GM21390 (cell line): ENCODE measurements around the gene TLK1.
"Not testable (repeated sequence)": the region's sequence is repeated elsewhere in the genome, so short reads cannot be mapped to it uniquely, and the experiment has no call there.

Experiments
- ATAC-seq: cut with Tn5 transposase; IDR thresholded peaks from one replicate; pipeline ENCODE4 v1.9.1; 2021; ENCODE audit not compliant: unreplicated experiment

Gene TLK1

DNA sequence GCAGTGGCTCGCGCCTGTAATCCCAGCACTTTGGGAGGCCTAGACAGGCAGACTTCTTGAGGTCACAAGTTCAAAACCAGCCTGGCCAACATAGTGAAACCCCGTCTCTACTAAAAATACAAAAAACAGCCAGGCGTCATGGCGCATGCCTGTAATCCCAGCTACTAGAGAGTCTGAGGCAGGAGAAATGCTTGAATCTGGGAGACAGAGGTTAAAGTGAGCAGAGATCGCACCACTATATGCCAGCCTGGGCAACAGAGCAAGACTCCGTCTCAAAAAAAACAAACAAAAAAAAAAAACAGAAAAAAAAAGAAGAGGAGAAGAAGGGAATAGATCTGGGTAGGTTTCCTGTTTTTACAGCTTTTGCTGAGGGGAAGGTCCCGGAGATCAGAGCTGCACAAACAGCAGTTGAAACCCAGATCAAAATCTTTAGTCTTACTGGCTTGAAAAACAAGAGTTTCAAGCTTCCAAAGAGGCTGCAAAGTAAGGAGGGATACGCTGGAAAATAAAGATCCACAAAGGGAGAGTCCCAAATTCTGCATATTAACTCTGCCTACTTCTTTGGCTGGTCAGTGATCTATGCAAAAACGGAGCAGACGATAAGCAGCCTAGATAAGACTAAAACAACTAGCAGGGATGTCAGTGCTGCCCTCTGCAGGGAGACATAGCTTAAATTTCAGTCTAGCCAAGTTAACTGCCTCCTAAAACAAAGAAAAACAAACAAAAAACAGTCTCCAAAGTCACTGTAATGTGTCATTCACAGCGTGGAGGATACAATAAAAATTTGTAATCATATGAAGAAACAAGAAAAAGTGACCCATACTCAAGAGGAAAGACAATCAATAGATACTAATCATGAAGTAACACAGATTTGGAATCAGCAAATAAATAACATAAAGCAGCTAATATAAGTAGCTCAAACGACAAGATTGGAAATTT is 74.1 kb downstream of the TLK1 start:
- ATAC-seq = no peak

DNA sequence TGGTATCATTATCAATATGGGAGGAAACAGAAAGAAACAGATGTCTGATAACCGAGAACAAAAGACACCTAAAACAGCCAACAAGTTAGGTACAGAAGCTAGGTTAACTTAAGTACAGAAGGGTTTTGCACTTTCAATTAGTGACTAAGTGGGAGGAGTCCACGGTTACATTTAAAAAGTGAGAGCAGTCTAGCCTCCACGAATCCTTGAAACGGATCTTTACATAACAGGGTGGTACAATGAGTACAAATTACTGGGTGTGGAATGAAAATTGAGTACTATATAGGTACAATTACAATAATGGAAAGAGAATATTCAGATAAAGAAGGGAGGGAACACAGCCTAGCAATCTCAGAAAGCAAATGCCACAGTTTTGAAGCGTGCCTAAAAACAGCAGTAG is 76.6 kb downstream of the TLK1 start:
- no peak for ATAC-seq

DNA sequence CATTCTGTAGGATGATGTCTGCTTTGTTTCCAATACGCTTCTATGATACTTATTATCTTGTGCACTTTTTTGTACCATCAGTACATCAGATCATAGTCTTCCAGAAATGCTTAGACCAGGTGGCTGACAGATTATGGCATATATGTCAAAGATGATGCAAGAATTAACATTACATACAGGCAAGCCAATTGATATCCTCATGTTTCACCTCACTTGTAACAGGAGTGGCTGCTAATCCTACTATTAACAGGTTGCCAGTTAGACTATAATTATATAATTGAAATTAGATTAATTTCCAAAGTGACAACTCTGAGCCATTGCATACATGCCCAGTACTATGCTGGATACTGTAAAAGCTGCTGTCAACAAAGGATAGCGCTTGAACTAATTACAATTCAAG is 77.2 kb downstream of the TLK1 start:
- no peak for ATAC-seq

DNA sequence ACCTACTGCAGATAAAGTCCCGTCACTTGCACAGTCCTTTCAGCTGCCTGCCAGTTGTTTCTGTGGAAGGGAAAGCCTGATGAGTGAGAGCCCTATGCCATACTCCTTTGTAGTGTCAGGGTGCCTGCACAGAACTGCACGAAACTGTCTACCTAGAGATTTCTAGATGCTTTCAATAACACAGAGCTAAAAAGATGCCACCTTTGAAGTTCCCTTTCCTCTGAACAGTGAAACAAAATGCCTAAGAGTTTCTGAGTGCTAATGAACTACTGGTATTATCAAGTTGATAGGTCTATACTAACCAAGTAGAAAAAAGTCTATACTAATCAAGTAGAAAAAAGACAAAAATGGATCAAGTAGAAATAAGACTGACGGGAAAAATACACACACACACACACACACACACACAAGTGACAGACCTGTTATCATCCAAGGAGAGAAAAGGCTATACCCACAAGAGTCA is 79.0 kb downstream of the TLK1 start:
- no peak for ATAC-seq

DNA sequence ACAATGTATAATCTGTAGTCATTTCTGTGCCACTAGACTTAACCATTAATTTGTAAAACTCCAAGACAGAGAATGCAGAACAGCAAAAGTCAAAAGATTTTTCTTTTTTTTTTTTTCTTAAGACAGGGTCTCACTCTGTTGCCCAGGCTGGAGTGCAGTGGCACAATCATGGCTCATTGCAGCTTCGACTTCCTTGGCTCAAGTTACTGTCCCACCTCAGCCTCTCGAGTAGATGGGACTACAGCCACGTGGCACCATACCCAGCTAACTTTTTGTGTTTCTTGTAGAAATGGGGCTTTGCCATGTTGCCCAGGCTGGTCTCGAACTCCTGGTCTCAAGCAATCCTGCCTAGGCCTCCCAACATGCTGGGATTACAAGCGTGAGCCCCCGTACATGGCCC is 80.1 kb downstream of the TLK1 start:
- no peak for ATAC-seq

DNA sequence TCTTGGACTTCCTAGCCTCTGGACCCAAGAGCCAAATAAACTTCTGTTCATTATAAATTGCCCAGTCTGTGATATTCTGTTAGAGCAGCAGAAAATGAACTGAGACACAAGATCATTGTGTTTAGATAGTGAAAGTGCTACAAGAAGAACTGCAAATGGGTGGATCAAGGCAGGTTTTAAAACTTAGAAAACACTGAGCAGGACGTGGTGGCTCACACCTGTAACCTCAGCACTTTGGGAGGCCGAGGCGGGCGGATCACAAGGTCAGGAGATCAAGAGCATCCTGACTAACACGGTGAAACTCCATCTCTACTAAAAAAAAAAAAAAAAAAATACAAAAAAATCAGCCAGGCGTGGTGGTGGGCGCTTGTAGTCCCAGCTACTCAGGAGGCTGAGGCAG is 84.3 kb downstream of the TLK1 start:
- ATAC-seq = not testable (repeated sequence)

DNA sequence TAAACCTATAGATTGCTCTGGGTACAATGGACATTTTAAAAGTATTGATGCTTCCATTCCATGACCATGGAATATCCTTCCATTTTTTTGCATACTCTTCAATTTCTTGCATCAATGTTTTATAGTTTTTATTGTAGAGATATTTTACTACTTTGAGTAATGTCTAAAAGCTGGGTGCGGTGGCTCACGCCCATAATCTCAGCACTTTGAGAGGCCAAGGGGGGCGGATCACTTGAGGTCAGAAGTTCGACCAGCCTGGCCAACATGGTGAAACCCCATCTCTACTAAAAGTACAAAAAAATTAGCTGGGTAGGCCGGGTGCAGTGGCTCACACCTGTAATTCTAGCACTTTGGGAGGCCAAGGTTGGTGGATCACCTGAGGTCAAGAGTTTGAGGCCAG is 88.5 kb downstream of the TLK1 start:
- no peak for ATAC-seq

DNA sequence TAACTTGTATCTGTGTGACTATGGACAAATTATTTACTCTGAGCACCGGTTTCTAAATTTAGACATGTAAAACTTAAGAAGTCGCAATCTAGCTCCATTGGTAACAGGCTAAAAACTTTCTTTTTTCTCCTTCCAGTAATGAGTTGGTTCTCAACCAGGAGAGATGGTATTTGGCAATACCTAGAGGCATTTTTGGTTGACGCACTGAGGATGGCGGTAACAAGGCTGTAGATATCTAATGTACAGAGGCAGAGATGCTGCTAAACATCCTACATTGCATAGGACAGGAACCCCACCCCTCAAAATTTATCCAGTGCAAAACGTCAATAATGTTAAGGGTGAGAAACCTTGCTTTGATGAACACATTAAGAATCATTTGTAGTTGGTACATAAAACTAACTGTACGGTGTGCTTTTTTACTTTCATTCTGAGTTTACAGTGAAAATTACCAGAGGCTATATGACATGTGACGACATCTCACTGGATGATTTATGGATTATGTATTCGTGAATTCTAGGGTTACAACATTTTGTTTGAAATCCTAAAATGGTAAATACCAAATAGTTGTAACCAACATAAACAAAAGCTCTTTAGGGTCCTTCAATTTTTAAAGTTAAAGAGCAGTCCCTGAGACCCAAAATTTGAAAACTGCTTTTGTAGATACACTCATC is 91.3 kb downstream of the TLK1 start:
- no peak for ATAC-seq

DNA sequence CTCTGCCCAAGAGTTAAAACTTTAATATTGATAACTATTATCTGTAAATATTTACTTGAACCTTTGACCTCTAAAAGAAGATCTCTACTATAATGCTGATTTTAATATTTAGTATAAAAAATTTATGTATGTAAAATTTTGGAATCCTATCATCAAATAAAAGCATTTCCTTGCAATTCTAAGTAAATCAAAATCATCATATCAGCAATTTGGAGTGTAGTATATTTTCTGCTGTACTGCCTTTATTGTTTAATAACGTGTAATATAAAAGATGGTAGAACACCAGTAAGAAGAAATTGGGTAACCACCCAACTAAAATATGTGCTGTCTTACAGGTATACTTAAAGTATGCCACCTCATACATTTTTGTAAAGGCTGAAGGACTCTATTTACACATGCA is 94.6 kb downstream of the TLK1 start:
- ATAC-seq = no peak

DNA sequence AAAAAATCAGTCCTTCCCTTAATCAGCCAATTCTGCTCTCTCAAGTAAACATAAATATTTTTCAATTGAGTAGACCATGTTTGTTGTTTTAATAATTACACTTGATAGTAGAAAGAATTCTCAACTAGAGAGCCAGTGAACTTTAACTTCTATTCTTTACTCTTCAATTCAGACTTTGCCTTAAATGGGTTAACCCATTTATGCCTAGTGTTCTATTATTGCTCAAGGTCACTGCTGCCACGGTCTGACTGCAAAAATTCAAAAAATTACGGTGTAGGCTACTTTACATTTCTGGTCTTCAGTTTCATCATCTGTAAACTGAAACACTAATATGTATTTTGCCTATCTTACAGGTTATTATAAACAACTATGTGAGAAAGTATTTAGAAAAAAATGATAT is 103.1 kb downstream of the TLK1 start:
- ATAC-seq = no peak

DNA sequence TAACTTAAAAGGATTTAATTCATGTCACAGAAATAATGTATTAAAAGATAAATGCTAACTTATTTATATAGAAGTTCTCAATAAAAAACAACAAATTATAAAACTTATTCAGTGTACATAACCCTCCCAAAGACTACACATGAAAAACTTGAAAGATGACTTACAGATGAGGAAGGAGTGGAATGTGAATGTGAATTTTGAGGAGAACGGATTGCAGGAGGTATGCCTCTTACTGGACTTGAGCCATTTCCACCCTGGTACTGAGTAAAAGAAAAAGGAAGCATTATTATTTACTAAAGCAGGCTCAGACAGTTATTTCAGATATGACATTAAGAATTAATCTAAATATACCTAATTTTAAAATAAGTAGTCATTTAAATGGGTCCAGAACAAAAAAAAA is 104.4 kb downstream of the TLK1 start:
- ATAC-seq = no peak

DNA sequence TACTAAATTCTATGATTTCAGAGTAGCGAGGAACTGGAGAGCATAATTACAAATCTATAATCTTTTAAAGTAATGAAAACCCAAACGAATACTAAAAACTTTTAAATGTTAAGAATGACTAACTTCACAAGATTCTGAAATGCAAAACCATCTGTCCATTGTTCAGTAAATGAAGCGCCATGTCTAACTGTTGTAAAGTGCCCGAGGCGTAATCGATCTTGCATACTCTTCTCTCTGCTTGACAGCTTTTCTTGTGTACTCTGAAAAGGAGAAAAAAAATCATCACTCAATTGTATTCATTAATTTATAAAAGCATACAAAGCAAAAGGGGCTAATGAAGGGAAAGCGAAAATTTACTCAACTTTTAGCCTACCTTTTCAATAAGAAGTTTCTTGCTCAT is 111.0 kb downstream of the TLK1 start:
- ATAC-seq = no peak

DNA sequence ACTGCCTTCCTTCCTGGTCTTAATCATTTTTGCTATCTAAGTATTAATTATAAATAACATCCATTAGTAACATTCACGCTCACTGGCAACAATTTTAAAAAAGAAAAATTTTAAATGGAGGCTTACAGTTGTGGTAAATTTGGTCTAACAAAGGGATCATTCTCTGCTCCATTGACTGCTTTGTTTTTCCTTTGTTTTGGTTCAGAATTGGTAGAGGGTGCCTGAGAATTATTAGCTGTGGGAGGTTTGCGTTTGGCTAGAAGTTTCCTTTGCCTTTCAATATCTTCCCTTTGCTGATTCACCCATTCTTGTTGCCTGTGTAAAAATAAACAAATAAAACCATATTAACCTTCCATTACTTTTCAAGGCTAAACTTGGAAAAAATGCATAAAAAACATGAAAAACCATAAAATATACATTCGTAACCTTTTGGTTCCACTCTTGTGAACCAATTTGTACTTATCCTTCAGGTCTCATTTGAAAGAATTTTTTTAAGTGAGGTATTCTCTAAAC is 114.6 kb downstream of the TLK1 start:
- no peak for ATAC-seq

DNA sequence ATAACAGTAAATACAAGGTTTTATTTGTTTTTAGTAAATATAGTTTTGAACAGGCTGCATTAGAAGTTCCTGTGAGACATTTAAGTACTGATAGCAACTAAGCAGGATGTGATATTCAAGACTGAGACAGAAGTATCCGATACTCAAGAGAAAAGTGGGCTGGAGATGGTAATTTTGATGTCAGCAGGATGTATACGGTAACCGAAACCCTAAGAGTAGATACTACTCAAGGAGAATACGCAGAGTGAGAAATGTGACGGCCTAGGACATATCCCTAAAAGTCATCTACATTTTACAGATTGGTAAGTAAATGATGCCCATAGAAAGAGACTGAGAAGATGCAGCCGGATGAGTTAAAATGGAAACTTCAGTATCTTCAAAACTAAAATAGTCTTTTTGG is 116.3 kb downstream of the TLK1 start:
- no peak for ATAC-seq

DNA sequence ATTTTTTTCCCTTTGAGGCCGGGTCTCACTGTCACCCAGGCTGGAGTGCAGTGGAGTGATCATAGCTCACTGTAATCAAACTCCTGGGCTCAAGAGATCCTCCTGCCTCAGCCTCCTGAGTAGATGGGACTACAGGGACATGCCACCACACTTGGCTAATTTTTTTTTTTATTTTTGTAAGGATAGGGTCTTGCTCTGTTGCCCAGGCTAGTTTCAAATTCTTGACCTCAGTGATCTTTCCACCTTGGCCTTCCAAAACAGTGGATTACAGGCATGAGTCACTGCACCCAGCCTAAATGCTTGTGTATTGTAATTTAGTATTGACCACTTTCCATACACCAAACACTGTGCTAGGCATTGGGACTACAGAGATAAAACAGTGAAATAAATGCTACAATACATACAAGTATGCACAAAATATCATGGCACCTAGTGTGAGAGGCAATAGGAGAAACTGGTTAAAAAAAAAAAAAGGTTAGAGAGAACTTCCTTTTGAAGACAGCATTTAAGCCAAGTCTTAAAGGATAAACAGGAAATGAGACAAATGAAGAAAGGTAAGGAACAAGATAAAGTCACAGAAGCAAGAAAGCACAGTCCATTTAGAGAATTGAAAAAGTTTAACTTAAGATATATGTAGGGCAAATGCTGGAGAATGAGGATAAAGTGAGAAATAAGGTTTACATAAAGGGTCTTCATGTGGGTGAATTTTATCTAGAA is 118.3 kb downstream of the TLK1 start:
- no peak for ATAC-seq

DNA sequence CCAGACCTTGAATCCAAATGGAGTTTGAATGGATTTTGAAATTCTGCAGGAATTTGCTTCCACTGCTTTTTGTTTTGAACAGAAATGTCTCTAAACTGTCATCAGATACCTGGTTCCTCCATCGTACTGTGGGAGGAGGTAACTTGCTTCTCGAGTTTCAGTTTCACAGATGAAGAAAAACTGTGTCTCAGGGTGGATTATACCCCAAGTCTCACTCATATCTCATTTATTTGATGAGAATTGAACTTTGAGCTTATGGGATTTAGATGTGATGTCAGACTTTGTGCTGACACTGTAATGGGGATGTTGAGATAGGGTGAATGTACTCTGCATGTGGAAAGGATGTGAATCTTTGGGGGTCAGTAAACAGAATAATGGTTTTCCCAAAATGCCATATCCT is 124.2 kb downstream of the TLK1 start:
- no peak for ATAC-seq

DNA sequence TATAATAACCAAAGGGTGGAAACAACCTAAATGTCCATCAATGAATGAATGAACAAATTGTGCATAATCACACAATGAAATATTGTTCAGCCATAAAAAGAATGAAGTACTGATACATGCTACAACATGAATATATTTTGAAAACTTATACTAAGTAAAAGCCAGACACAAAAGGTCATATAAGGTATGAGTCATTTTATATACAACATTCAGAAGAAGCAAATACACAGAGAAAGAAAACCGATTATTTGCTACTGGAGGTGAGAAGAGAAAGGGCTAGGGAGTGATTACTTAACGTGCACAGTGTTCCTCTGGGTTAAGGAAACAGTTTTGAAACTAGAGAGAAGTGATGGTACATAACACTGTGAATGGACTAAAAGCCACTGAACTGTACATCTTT is 126.4 kb downstream of the TLK1 start:
- ATAC-seq = no peak

DNA sequence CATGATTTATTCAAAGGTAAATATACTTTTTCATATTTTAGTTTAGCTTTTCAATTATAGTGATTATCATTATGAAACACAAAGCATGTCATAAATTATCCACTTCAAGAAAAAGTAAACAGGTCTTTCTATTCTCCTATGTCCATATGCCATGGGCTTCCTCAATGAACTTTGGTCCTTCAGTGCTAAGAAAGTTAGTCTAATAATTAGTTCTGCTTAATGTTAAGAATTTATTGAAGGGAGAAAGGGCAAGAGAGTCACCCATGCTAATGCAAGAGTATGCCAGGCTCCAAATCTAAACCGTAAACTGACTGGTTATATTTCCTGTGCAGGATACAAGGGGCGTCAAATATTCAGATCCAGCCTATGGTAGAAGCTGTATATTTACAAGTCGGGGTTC is 135.5 kb downstream of the TLK1 start:
- no peak for ATAC-seq

DNA sequence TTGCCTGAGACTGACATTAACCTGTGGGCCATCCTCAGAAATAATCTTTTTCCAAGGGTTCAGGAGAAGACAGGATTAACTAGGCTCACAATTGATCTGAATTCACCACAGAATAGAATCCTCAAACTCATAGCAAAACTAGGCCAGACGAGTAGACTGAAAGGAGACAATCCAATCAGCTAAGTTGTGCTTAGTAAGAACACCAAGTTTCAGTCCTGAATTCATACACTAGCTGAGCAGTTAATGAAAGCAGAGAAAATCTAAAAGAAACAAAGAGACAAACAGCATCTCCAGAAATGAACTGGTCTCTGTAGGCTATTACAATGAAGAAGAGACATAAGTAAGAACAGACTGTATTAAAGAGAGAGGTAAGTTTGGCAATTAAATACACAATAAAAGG is 142.2 kb downstream of the TLK1 start:
- ATAC-seq = peak; percentile 92

DNA sequence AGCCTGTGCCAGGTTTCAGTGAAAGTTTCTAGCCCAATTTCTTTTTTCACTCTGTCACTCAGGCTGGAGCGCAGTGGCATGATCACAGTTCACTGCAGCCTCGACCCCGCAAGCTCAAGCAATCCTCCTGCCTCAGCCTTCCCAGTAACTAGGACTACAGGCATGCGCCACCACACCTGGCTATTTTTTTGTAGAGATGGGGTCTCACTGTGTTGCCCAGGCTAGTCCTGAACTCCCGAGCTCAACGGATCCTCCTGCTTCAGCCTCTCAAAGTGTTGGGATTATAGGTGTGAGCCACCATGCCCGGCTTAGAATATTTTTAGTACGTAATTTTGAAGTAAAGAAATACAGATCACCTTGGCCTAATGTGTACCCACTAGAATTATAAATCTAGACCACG is 144.6 kb downstream of the TLK1 start:
- ATAC-seq = no peak

DNA sequence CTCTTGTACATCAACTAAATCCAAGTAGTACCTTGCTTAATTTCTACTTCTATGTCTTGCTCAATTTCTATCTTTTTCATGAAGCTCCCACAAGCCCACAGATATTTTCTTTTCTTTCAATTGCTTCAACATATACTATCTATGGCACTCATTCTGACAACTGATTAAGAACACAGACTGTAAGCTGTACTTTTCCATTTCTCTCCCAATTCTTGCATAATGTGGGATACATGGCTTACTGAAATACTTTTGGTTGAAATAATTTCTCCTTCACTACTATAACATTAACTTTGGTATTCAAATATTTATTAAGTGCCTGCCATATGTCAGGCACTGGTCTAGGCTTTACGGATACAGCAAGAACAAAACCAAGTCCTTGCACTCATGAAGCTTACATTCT is 146.8 kb downstream of the TLK1 start:
- no peak for ATAC-seq

DNA sequence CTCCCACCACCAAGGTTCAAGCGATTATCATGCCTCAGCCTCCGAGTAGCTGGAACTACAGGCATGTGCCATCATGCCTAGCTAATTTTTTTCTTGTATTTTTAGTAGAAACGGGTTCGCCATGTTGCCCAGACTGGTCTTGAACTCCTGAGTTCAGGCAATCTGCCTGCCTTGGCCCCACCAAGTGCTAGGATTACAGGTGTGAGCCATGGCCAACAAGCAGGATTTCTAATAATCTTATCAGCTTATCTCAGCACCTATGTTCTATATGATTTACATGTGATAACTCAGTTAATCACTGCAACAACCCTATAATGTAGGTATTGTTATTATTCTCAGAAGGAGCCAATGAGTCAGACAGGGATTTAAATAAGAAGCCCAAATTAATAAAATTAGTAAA is 151.3 kb downstream of the TLK1 start:
- ATAC-seq = no peak
